ENCODE results near the gene GAL3ST2.
"Not testable (repeated sequence)": the region's sequence is repeated elsewhere in the genome, so short reads cannot be mapped to it uniquely, and the experiment has no call there.

The GAL3ST2 gene

GRCh38 chr2:241768850-241769249, 7.8 kb upstream of the GAL3ST2 start:
- no peak for DNase-seq (ENCODE audit: low read depth in 2 of 2)

- DNase-seq (ENCODE audit: low read depth in 2 of 2), result no peak
These were observed 6.8 kb upstream of the GAL3ST2 start for GRCh38 chr2:241769819-241770184.

- DNase-seq (ENCODE audit: low read depth in 2 of 2), result no peak
These were observed 6.3 kb upstream of the GAL3ST2 start for GRCh38 chr2:241770185-241770935.

- DNase-seq (ENCODE audit: low read depth in 2 of 2), result no peak
These were observed 5.7 kb upstream of the GAL3ST2 start for GRCh38 chr2:241770936-241771285.

GRCh38 chr2:241771286-241772062, 5.1 kb upstream of the GAL3ST2 start:
- no peak for DNase-seq (ENCODE audit: low read depth in 2 of 2)

GRCh38 chr2:241772063-241772499, 4.5 kb upstream of the GAL3ST2 start:
- no peak for DNase-seq (ENCODE audit: low read depth in 2 of 2)

GRCh38 chr2:241773511-241774418, 2.9 kb upstream of the GAL3ST2 start:
- no peak for DNase-seq (ENCODE audit: low read depth in 2 of 2)

- no peak for DNase-seq (ENCODE audit: low read depth in 2 of 2)
These were observed 2.0 kb upstream of the GAL3ST2 start for GRCh38 chr2:241774419-241775222.

- DNase-seq (ENCODE audit: low read depth in 2 of 2), result no peak
These were observed 1.1 kb upstream of the GAL3ST2 start for GRCh38 chr2:241775223-241776177.

GRCh38 chr2:241777170-241777685, 606 bp downstream of the GAL3ST2 start:
- no peak for DNase-seq (ENCODE audit: low read depth in 2 of 2)

GRCh38 chr2:241777686-241778627, 1.3 kb downstream of the GAL3ST2 start:
- no peak for DNase-seq (ENCODE audit: low read depth in 2 of 2)

GRCh38 chr2:241780939-241781569, 4.4 kb downstream of the GAL3ST2 start:
- DNase-seq (ENCODE audit: low read depth in 2 of 2), result no peak

GRCh38 chr2:241782053-241782452, 5.4 kb downstream of the GAL3ST2 start:
- DNase-seq (ENCODE audit: low read depth in 2 of 2), result not testable (repeated sequence)

- DNase-seq (ENCODE audit: low read depth in 2 of 2), result no peak
These were observed 11.5 kb downstream of the GAL3ST2 start for GRCh38 chr2:241788135-241788534.

- no peak for DNase-seq (ENCODE audit: low read depth in 2 of 2)
These were observed 11.9 kb downstream of the GAL3ST2 start for GRCh38 chr2:241788572-241788971.

- not testable (repeated sequence) for DNase-seq (ENCODE audit: low read depth in 2 of 2)
These were observed 14.8 kb downstream of the GAL3ST2 start for GRCh38 chr2:241791385-241791784.

- DNase-seq (ENCODE audit: low read depth in 2 of 2), result no peak
These were observed 16.8 kb downstream of the GAL3ST2 start for GRCh38 chr2:241793385-241793784.

GRCh38 chr2:241794250-241794823, 17.7 kb downstream of the GAL3ST2 start:
- DNase-seq (ENCODE audit: low read depth in 2 of 2), result no peak

All from stimulated activated CD8-positive, alpha-beta memory T cell treated with anti-CD3 and anti-CD28 coated beads, Interleukin-2, amount 100 ng/mL, for 1 hour (primary cell).